Hepatocyte (in vitro differentiated cells): ENCODE measurements around the gene ZNF224. TPM values are rescaled to one million over a fixed set of nuclear protein-coding genes. Genes with fewer than 3 reads are reported as not detected.

Experiments used
- DNase-seq: peaks from one replicate; pipeline ENCODE4 v3.0.0-alpha.2; 2016; ENCODE audit warnings: low spot score
- H2AFZ ChIP-seq: fragments of 200-600 bp; sonication (generic); 2 replicates; pipeline ENCODE4 v1.6.0; 2016; ENCODE audit warnings: antibody characterized with exemption, mild to moderate bottlenecking
- H3K27ac ChIP-seq: fragments of 200-600 bp; sonication (generic); 2 replicates; pipeline ENCODE4 v1.5.1; 2016; ENCODE audit warnings: mild to moderate bottlenecking
- H3K27me3 ChIP-seq: fragments of 200-600 bp; sonication (generic); 2 replicates; pipeline ENCODE4 v1.6.1; 2016
- H3K36me3 ChIP-seq: fragments of 200-600 bp; sonication (generic); replicated peaks from 2 replicates; pipeline ENCODE4 v1.5.1; 2016; ENCODE audit warnings: low read depth; ENCODE audit not compliant: insufficient read depth
- H3K4me1 ChIP-seq: fragments of 200-600 bp; sonication (generic); 2 replicates; pipeline ENCODE4 v1.5.1; 2016; ENCODE audit warnings: mild to moderate bottlenecking, moderate library complexity; ENCODE audit not compliant: insufficient read depth
- H3K4me2 ChIP-seq: fragments of 200-600 bp; sonication (generic); 2 replicates; pipeline ENCODE4 v1.6.0; 2016
- H3K4me3 ChIP-seq: fragments of 200-600 bp; sonication (generic); 2 replicates; pipeline ENCODE4 v1.5.1; 2016; ENCODE audit warnings: mild to moderate bottlenecking
- H3K79me2 ChIP-seq: fragments of 200-600 bp; sonication (generic); 2 replicates; pipeline ENCODE4 v1.6.0; 2017; ENCODE audit warnings: mild to moderate bottlenecking
- H3K9me2 ChIP-seq: fragments of 200-600 bp; sonication (generic); replicated peaks from 2 replicates; pipeline ENCODE4 v1.6.0; 2017; ENCODE audit warnings: mild to moderate bottlenecking; ENCODE audit not compliant: insufficient read depth
- H3K9me3 ChIP-seq: fragments of 200-600 bp; sonication (generic); 2 replicates; pipeline ENCODE4 v1.5.1; 2016; ENCODE audit warnings: low read depth, mild to moderate bottlenecking
- H4K20me1 ChIP-seq: fragments of 200-600 bp; sonication (generic); 2 replicates; pipeline ENCODE4 v1.6.0; 2016; ENCODE audit warnings: mild to moderate bottlenecking; ENCODE audit not compliant: insufficient read depth, poor library complexity, severe bottlenecking
- CTCF ChIP-seq: fragments of 200-600 bp; sonication (generic); IDR thresholded peaks from 2 replicates; pipeline ENCODE4 v1.5.1; 2016; ENCODE audit warnings: antibody characterized with exemption, mild to moderate bottlenecking; ENCODE audit not compliant: poor library complexity
- EZH2 ChIP-seq: fragments of 200-600 bp; sonication (generic); IDR thresholded peaks from 2 replicates; pipeline ENCODE4 v1.6.1; 2016; ENCODE audit warnings: antibody characterized with exemption, mild to moderate bottlenecking, borderline replicate concordance
- EZH2phosphoT487 ChIP-seq: fragments of 200-600 bp; sonication (generic); IDR thresholded peaks from one replicate; pipeline ENCODE4 v1.6.1; 2018; ENCODE audit warnings: antibody characterized with exemption, mild to moderate bottlenecking, low read depth, moderate library complexity; ENCODE audit not compliant: unreplicated experiment, severe bottlenecking
- WGBS: methylation state at CpG from one replicate; pipeline ENCODE4 v1.1.6; 2016; ENCODE audit warnings: low lambda C conversion rate; ENCODE audit errors: missing lambda C conversion rate; 5-methylcytosine and 5-hydroxymethylcytosine counted together
- polyA plus RNA-seq: library from polyadenylated mRNA; unstranded; fragments of >200 nt; fragmentation: Nextera tagmentation; extraction: Ambion mirVana; gene quantifications from 2 replicates; pipeline ENCODE4 v1.2.1, GENCODE V29; 2016
- total RNA-seq: library from RNA; depleted of rRNA; stranded (reverse); fragments of >200 nt; gene quantifications from 2 replicates; pipeline ENCODE4 v1.2.3, GENCODE V29; 2014

The ZNF224 gene
- total and polyA plus RNA-seq, 2 experiments from 2014 or later: 17.6 to 24.8 TPM

- Histone ChIP-seq H3K9me3 (no peaks in the 10 kb centered on the region), H3K4me1 (peaks cover 5% of the 10 kb centered on the region), H4K20me1 (no peaks in the 10 kb centered on the region), H2AFZ (no peak overlapping the region), H3K79me2 (peaks cover 25% of the 10 kb centered on the region), H3K36me3 (no peaks in the 10 kb centered on the region), H3K4me2 (no peak overlapping the region), H3K27me3 (no peaks in the 10 kb centered on the region), H3K4me3 (no peak overlapping the region), H3K27ac (no peak overlapping the region), H3K9me2 (no peaks in the 10 kb centered on the region)
- WGBS: 93% methylated on average over 2 of the region's 2 CpGs
- no peak for TF ChIP-seq EZH2phosphoT487
- no peak for DNase-seq
Measured at GRCh38 chr19:44076325-44076724, 17.8 kb upstream of the ZNF224 start.

GRCh38 chr19:44092108-44092507, 2.1 kb upstream of the ZNF224 start:
- H4K20me1 ChIP-seq: no peaks in the 10 kb centered on the region
- H3K9me3 ChIP-seq: no peaks in the 10 kb centered on the region
- H3K36me3 ChIP-seq: no peaks in the 10 kb centered on the region
- TF ChIP-seq CTCF (no peak), EZH2phosphoT487 (no peak), EZH2 (no peak)
- H2AFZ ChIP-seq: no peak overlapping the region
- WGBS: 88% methylated on average over 4 of the region's 4 CpGs
- no peaks in the 10 kb centered on the region for H3K9me2 ChIP-seq
- DNase-seq: no peak
- H3K27me3 ChIP-seq: no peaks in the 10 kb centered on the region
- no peak overlapping the region for H3K4me2 ChIP-seq
- no peak overlapping the region for H3K4me3 ChIP-seq
- peaks cover 26% of the 10 kb centered on the region for H3K79me2 ChIP-seq
- no peak overlapping the region for H3K27ac ChIP-seq
- H3K4me1 ChIP-seq: no peaks in the 10 kb centered on the region

- H3K9me2 ChIP-seq: no peaks in the 10 kb centered on the region
- no peak overlapping the region for H3K27ac ChIP-seq
- TF ChIP-seq CTCF (no peak), EZH2phosphoT487 (no peak), EZH2 (no peak)
- H2AFZ ChIP-seq: no peak overlapping the region
- H4K20me1 ChIP-seq: no peaks in the 10 kb centered on the region
- no peak overlapping the region for H3K4me3 ChIP-seq
- DNase-seq: no peak
- no peak overlapping the region for H3K4me2 ChIP-seq
- H3K79me2 ChIP-seq: no peaks in the 10 kb centered on the region
- peaks cover 41% of the 10 kb centered on the region for H3K9me3 ChIP-seq
- no peaks in the 10 kb centered on the region for H3K4me1 ChIP-seq
- 98% methylated on average over 3 of the region's 3 CpGs for WGBS
- peaks cover 22% of the 10 kb centered on the region for H3K36me3 ChIP-seq
- H3K27me3 ChIP-seq: no peaks in the 10 kb centered on the region
Measured at GRCh38 chr19:44107751-44108150, 13.6 kb downstream of the ZNF224 start.

- no peak overlapping the region for H3K27ac ChIP-seq
- TF ChIP-seq CTCF (no peak), EZH2phosphoT487 (no peak), EZH2 (no peak)
- peaks cover 8% of the 10 kb centered on the region for H3K79me2 ChIP-seq
- H3K9me3 ChIP-seq: peaks cover 35% of the 10 kb centered on the region
- H3K4me3 ChIP-seq: no peak overlapping the region
- no peak overlapping the region for H3K4me2 ChIP-seq
- no peaks in the 10 kb centered on the region for H3K27me3 ChIP-seq
- no peak for DNase-seq
- H3K4me1 ChIP-seq: peaks cover 2% of the 10 kb centered on the region
- H3K9me2 ChIP-seq: no peaks in the 10 kb centered on the region
- H3K36me3 ChIP-seq: peaks cover 16% of the 10 kb centered on the region
- H2AFZ ChIP-seq: no peak overlapping the region
- no peaks in the 10 kb centered on the region for H4K20me1 ChIP-seq
Measured at GRCh38 chr19:44109458-44109857, 15.3 kb downstream of the ZNF224 start.
